Endothelial cell (in vitro differentiated cells): ENCODE data around the gene NOP53. TPM values are rescaled to one million over a fixed set of nuclear protein-coding genes. Genes with fewer than 3 reads are reported as not detected.
"Not testable (repeated sequence)": the region's sequence is repeated elsewhere in the genome, so short reads cannot be mapped to it uniquely, and the experiment has no call there.

ENCODE experiments used
- DNase-seq: peaks from one replicate; pipeline ENCODE4 v3.0.0; 2021; ENCODE audit warnings: low spot score
- H3K27ac Mint-ChIP-seq: one replicate; pipeline ENCODE4 v1.8.0; 2021; ENCODE audit warnings: mixed read lengths, inconsistent platforms; ENCODE audit not compliant: unreplicated experiment
- H3K27me3 Mint-ChIP-seq: one replicate; pipeline ENCODE4 v1.8.0; 2021; ENCODE audit warnings: mild to moderate bottlenecking, moderate library complexity, mixed read lengths, inconsistent platforms; ENCODE audit not compliant: unreplicated experiment
- H3K36me3 Mint-ChIP-seq: one replicate; pipeline ENCODE4 v1.8.0; 2021; ENCODE audit warnings: mild to moderate bottlenecking, low read depth, mixed read lengths, inconsistent platforms; ENCODE audit not compliant: unreplicated experiment
- H3K4me1 Mint-ChIP-seq: one replicate; pipeline ENCODE4 v1.8.0; 2021; ENCODE audit warnings: mild to moderate bottlenecking, mixed read lengths, inconsistent platforms; ENCODE audit not compliant: unreplicated experiment
- H3K4me3 Mint-ChIP-seq: one replicate; pipeline ENCODE4 v1.8.0; 2021; ENCODE audit warnings: mild to moderate bottlenecking, mixed read lengths, inconsistent platforms; ENCODE audit not compliant: unreplicated experiment
- H3K9me3 Mint-ChIP-seq: one replicate; pipeline ENCODE4 v1.8.0; 2021; ENCODE audit warnings: mixed read lengths, inconsistent platforms; ENCODE audit not compliant: unreplicated experiment
- total RNA-seq: library from RNA; stranded (reverse); fragmentation: NEBNext Ultra II Directional; extraction: Animal tissue kit (Norgen Biotek cat#: 25700); gene quantifications from one replicate; pipeline ENCODE4 v1.2.1, GENCODE V29; 2021; ENCODE audit not compliant: unreplicated experiment
- TF ChIP-seq, protein P1 (sequence below): fragments of 200-600 bp; sonication (generic); IDR thresholded peaks from one replicate; pipeline ENCODE4 v1.5.0; 2021; ENCODE audit warnings: antibody characterized with exemption; ENCODE audit not compliant: unreplicated experiment

The NOP53 gene
- total RNA-seq, 1 donor from 2014 or later, result 324 TPM

DNA sequence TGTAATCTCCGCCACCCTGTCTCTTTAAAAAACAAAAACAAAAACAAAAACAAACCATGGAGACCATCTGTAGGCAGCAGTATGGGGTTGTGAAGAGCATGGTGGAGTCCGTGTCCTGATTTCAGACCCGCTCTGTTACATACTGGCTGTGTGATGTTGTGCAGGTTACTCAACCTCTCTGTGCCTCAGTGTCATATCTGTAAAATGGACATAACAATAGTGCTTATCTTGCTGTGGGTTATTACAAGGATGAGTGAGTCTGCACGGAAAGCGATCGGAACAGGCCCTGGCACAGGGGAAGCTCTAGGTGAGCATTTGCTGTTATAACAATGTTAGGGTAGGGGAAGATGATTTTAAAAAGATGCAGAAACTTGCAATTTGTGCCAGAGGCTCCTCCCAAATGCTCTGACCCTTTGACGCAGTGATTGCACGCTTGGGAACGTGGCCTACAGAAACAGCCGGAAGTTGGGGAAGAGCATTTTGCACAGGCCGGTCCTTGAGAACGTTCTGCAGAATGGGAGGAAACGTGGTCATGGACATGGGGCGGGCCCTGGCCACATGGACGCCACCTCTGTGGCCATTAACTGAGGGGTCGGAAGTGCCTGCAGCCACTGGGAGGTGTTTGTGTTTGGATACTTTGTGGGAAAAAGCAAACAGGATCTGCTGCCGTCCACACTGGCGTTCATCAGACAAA is 17.4 kb downstream of the NOP53 start:
- no peaks in the 10 kb centered on the region for H3K9me3 Mint-ChIP-seq
- no peak overlapping the region for H3K27ac Mint-ChIP-seq
- TF ChIP-seq, protein P1, sequence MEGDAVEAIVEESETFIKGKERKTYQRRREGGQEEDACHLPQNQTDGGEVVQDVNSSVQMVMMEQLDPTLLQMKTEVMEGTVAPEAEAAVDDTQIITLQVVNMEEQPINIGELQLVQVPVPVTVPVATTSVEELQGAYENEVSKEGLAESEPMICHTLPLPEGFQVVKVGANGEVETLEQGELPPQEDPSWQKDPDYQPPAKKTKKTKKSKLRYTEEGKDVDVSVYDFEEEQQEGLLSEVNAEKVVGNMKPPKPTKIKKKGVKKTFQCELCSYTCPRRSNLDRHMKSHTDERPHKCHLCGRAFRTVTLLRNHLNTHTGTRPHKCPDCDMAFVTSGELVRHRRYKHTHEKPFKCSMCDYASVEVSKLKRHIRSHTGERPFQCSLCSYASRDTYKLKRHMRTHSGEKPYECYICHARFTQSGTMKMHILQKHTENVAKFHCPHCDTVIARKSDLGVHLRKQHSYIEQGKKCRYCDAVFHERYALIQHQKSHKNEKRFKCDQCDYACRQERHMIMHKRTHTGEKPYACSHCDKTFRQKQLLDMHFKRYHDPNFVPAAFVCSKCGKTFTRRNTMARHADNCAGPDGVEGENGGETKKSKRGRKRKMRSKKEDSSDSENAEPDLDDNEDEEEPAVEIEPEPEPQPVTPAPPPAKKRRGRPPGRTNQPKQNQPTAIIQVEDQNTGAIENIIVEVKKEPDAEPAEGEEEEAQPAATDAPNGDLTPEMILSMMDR, result no peak
- DNase-seq, result no peak
- H3K27me3 Mint-ChIP-seq, result peaks cover 11% of the 10 kb centered on the region
- no peak overlapping the region for H3K4me3 Mint-ChIP-seq
- peaks cover 2% of the 10 kb centered on the region for H3K4me1 Mint-ChIP-seq
- H3K36me3 Mint-ChIP-seq, result peaks cover 15% of the 10 kb centered on the region

DNA sequence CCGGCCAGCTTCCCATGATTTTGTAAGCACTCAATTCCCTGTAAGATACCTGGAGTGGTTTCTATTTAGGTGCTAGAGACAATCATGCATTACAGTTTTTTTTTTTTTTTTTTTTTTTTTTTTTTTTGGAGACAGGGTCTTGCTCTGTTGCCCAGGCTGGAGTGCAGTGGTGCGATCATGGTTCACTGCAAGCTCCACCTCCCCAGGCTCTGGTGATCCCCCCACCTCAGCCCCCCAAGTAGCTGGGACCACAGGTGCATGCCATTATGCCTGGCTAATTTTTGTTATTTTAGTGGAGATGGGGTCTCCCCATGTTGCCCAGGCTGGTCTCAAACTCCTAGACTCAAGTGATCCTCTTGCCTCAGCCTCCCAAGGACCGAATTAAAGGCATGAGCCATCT is 19.4 kb downstream of the NOP53 start:
- H3K36me3 Mint-ChIP-seq, H3K4me1 Mint-ChIP-seq, H3K4me3 Mint-ChIP-seq, H3K27ac Mint-ChIP-seq, DNase-seq, H3K27me3 Mint-ChIP-seq, H3K9me3 Mint-ChIP-seq: not testable (repeated sequence)

DNA sequence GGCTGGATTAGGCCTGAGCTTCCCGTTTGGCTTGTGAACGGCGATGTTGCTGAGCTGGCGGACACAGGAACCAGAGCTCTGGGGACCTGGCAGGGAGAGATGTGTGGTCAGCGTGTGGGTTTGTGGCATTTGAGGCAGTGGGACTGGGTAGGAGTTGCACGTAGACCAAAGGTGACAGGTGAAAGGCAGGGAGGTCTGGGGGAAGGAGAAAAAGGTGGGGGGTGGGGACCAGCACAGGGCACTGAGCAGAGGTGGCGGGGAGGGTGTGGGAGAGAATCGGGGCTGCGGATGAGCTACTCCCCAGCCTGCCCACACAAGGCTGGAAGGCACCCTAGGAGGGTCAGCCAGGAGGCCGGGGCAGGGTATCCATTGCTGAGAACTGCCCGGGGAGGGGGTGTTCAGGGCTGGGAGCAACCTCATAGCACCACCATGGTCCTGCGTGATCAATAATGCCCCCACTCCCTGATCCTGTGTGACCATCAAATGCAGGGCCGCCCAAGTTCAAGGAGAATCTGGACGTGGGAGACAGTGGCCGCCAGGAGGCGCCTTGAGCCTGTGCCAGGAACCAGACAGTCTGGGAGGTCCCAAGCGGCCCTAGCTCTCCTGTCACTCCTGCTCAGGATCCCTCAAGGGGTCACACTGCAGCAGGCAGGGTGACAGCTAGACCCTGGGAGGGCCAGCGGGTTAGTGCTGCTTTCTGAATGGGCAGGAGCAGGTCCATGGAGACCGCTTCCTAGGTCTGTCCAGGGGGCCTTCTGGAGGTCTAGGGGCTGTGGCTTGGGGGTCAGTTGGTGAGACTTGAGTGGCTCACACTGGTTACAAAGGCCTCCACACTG is 20.4 kb downstream of the NOP53 start:
- no peak overlapping the region for H3K27ac Mint-ChIP-seq
- H3K4me3 Mint-ChIP-seq, result no peak overlapping the region
- peaks cover 4% of the 10 kb centered on the region for H3K36me3 Mint-ChIP-seq
- H3K4me1 Mint-ChIP-seq, result peaks cover 16% of the 10 kb centered on the region
- H3K9me3 Mint-ChIP-seq, result no peaks in the 10 kb centered on the region
- peaks cover 7% of the 10 kb centered on the region for H3K27me3 Mint-ChIP-seq
- peak; percentile 81 for DNase-seq
- TF ChIP-seq, protein P1, result peak; percentile 75

DNA sequence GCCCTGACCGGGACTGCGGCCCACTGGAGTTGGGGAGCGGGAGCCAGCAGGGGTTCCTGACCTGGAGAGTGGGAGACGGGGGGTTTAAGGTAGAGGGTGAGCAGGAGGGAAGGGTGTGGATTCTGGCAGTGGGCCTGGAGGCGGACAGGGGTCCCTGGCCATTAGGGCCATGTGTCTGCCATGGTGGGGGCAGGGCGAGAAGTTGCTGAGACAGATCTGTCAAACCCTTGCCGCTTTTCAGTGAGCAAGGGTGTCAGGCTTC is 20.9 kb downstream of the NOP53 start:
- Mint-ChIP-seq H3K4me3 (no peak overlapping the region), H3K36me3 (peaks cover 4% of the 10 kb centered on the region), H3K27ac (no peak overlapping the region), H3K4me1 (peaks cover 19% of the 10 kb centered on the region), H3K27me3 (peaks cover 7% of the 10 kb centered on the region), H3K9me3 (no peaks in the 10 kb centered on the region)
- DNase-seq, result no peak
- TF ChIP-seq, protein P1, result no peak

DNA sequence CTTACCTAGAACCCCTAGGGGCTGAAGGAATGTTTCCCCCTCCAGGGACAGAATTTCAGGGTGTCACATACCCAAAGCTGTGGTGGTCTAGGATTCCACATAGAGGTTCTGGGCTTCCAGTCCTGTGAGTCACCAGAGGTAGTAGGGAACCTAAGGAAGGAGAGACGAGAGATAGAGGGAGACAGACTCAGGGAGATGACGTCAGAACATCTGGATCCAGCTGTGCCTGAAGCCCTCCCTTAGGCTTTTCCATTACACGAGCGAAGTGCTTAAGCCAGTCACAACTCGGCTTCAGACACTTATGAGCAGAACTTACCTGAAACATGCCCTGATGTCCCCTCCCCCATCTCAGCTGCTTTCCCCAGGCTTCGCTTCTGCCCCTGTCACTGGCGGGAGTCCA is 21.3 kb downstream of the NOP53 start:
- H3K27ac Mint-ChIP-seq, result no peak overlapping the region

More for the DNA sequence above, 21.3 kb downstream of the NOP53 start:
- Mint-ChIP-seq H3K9me3 (no peaks in the 10 kb centered on the region), H3K4me1 (peaks cover 22% of the 10 kb centered on the region), H3K4me3 (no peak overlapping the region), H3K27me3 (peaks cover 7% of the 10 kb centered on the region), H3K36me3 (peaks cover 4% of the 10 kb centered on the region)
- DNase-seq, result no peak
- TF ChIP-seq, protein P1, result no peak
